ENCODE results near the gene ANKRD11.

The ANKRD11 gene

DNA sequence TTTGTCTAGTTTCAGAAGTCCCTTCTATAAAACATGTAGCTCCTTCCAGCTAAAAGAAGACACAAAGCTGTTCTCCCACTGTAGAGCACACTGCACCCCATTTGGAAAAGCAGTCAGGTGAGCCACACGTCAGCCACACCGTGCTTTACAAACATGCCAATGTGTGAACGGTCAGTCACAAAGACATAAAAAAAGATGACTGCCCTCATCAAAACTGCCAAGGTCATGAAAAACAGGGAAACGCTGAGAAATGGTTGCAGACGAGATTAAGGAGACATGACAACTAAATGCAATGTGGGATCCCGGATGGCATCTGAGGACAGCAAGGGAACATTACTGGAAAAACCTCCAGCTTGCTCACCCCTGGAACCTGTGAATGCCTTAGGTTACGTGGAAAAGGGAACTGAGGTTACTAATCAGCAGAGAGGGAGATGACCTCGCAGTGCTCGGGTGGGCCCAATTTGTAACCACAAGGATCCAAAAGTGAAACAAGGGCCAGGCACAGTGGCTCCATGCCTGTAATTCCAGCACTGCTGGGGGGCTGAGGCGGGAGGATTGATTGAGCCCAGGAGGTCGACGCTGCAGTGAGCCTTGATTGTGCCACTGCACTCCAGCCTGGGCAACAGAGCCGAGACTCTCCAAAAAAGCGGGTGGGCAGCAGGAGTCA, 8.1 kb downstream of the ANKRD11 start:
- in situ Hi-C loops (cut with HindIII; ENCODE audit: low sequenced_read_pairs): no loop called here
- TF ChIP-seq, protein P1, sequence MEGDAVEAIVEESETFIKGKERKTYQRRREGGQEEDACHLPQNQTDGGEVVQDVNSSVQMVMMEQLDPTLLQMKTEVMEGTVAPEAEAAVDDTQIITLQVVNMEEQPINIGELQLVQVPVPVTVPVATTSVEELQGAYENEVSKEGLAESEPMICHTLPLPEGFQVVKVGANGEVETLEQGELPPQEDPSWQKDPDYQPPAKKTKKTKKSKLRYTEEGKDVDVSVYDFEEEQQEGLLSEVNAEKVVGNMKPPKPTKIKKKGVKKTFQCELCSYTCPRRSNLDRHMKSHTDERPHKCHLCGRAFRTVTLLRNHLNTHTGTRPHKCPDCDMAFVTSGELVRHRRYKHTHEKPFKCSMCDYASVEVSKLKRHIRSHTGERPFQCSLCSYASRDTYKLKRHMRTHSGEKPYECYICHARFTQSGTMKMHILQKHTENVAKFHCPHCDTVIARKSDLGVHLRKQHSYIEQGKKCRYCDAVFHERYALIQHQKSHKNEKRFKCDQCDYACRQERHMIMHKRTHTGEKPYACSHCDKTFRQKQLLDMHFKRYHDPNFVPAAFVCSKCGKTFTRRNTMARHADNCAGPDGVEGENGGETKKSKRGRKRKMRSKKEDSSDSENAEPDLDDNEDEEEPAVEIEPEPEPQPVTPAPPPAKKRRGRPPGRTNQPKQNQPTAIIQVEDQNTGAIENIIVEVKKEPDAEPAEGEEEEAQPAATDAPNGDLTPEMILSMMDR (IDR thresholded peaks at IDR 0.05; ENCODE audit: low read depth, low read length): no peak
- no peak overlapping the region for H3K4me3 ChIP-seq (ENCODE audit: low read depth, low read length)
- no peak for DNase-seq (ENCODE audit: low read depth, low spot score)

DNA sequence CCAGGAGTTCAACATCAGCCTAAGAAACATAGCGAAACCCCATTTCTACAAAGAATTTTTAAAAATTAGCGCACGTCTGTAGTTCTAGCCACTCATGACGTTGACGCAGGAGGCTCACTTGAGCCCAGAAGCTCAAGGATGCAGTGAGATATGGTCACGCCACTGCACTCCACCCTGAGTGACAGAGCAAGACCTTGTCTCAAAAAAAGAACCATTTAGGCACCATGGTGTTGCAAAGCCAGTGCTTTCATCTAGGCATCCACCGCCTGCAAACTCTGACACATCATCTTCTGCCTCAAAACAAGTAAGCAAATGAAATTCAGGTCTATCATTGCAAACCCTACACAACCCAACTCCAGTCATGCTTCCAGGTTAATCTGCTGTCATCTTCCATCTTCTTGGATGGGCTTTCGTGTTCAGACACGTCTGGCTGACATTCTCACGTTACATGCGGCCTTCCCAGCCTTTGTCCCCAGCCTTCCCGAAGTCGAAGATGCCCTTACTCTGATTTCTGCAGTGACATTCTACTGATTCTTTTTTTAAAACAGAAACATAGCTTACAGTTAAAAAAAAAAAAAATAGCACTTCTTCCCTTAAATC, 8.9 kb downstream of the ANKRD11 start:
- no peak overlapping the region for H3K4me3 ChIP-seq (ENCODE audit: low read depth, low read length)
- in situ Hi-C loops (cut with HindIII; ENCODE audit: low sequenced_read_pairs): no loop called here
- TF ChIP-seq, protein P1 (IDR thresholded peaks at IDR 0.05; ENCODE audit: low read depth, low read length): no peak
- no peak for DNase-seq (ENCODE audit: low read depth, low spot score)

DNA sequence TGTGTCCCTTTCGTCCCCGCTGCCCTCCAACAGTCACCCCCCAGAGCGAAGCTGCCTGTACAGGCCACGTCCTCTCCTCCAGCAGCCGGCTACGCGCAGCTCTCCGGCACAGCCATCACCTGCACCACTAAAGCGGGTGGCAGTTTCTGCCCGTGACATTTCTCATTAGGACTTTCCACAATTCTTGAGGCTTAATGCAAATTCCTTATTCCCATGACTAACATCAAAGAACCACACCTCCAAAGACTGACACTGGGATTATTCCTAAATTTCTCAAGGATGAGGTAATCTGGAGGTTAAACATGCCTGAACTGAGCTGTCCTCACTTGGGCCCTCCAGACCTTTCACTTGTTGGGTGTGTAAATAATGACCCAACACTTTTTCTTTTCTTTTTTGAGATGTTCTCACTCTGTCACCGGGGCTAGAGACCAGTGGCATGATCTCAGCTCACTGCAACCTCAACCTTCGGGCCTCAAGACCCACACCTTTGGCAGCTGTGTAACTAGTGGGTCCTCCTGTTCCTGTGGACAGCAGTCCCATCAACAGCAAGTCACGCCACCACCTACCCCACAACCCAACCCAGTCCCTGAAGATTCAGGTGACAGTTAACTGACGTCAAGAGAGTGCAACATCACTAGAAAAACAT, 11.7 kb downstream of the ANKRD11 start:
- in situ Hi-C loops (cut with HindIII; ENCODE audit: low sequenced_read_pairs): no loop called here
- TF ChIP-seq, protein P1 (IDR thresholded peaks at IDR 0.05; ENCODE audit: low read depth, low read length): no peak
- no peak for DNase-seq (ENCODE audit: low read depth, low spot score)
- no peak overlapping the region for H3K4me3 ChIP-seq (ENCODE audit: low read depth, low read length)

DNA sequence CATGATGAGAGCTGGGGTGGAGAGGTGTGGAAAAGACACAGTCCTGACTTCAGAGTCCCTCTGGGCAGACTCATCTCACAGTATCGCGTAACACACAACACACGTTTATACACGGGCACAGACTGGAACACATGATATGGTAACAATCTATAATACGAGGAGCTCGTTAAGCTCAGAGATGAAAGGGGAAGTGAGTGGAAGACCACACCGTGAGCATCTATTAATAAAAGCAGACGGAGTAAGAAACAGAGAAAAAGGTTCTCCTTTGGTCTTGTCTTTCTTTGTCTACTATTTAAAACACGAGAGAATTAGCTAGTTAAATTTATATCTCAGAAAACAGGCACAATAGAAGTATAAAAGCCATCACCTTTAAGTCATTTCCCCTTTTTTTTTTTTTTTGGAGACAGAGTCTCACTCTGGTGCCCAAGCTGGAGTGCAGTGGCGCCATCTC, 13.5 kb downstream of the ANKRD11 start:
- DNase-seq (ENCODE audit: low read depth, low spot score): no peak
- no peak overlapping the region for H3K4me3 ChIP-seq (ENCODE audit: low read depth, low read length)

DNA sequence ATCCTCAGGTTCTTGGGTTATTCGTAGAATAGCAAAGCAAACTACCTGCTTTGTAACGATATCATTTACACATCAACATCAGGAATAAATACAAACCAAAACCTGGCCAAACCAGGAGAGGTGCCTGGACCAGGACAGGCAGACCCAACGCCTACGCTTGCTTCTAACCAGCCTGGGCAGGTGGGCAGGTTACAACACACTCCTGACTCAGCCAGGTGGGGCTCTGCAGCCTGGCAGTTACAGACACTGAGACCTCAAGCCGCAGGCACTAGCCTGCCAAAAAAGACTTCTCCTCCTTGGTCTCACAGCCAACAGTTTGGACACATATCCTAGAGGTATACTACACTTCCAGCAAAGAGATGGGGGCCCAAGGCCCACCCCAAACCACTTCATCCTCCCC, 14.0 kb downstream of the ANKRD11 start:
- no peak overlapping the region for H3K4me3 ChIP-seq (ENCODE audit: low read depth, low read length)
- TF ChIP-seq, protein P1 (IDR thresholded peaks at IDR 0.05; ENCODE audit: low read depth, low read length): no peak
- in situ Hi-C loops (cut with HindIII; ENCODE audit: low sequenced_read_pairs): no loop called here
- DNase-seq (ENCODE audit: low read depth, low spot score): no peak

More for the DNA sequence above, 13.5 kb downstream of the ANKRD11 start:
- TF ChIP-seq, protein P1 (IDR thresholded peaks at IDR 0.05; ENCODE audit: low read depth, low read length): no peak
- in situ Hi-C loops (cut with HindIII; ENCODE audit: low sequenced_read_pairs): no loop called here

DNA sequence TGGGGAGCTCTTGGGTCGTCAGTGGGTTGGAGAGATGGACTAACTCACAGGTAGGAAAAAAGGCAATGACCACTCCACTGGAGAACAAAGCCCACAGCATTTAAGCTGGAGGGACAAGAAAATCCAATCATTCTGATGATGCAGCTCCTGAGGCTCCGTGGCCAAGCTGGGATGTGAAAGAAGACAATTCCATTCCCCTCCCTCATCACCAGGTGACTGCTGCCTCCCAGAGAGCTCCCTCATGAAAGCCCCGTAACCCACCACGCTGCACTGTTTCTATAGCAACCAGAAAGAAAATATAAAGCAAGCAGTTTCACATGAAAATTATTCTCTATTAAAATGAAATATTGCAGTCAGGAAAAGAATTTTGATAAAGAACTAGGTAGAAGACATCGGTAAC, 15.2 kb downstream of the ANKRD11 start:
- TF ChIP-seq, protein P1 (IDR thresholded peaks at IDR 0.05; ENCODE audit: low read depth, low read length): no peak
- in situ Hi-C loops (cut with HindIII; ENCODE audit: low sequenced_read_pairs): no loop called here
- DNase-seq (ENCODE audit: low read depth, low spot score): no peak
- H3K4me3 ChIP-seq (ENCODE audit: low read depth, low read length): no peak overlapping the region

Measured in astrocyte of the spinal cord (primary cell).